VCaP (cell line): ENCODE measurements around the gene TBX4.

Source experiments
- H3K27ac ChIP-seq: fragments of 450-650 bp; 2 replicates; pipeline ENCODE4 v1.5.1; 2017
- TF ChIP-seq, protein P1 (sequence below): fragments of 450-650 bp; conservative IDR thresholded peaks from 2 replicates; pipeline ENCODE4 v1.5.1; 2017; ENCODE audit warnings: mild to moderate bottlenecking, moderate library complexity

The TBX4 gene

DNA sequence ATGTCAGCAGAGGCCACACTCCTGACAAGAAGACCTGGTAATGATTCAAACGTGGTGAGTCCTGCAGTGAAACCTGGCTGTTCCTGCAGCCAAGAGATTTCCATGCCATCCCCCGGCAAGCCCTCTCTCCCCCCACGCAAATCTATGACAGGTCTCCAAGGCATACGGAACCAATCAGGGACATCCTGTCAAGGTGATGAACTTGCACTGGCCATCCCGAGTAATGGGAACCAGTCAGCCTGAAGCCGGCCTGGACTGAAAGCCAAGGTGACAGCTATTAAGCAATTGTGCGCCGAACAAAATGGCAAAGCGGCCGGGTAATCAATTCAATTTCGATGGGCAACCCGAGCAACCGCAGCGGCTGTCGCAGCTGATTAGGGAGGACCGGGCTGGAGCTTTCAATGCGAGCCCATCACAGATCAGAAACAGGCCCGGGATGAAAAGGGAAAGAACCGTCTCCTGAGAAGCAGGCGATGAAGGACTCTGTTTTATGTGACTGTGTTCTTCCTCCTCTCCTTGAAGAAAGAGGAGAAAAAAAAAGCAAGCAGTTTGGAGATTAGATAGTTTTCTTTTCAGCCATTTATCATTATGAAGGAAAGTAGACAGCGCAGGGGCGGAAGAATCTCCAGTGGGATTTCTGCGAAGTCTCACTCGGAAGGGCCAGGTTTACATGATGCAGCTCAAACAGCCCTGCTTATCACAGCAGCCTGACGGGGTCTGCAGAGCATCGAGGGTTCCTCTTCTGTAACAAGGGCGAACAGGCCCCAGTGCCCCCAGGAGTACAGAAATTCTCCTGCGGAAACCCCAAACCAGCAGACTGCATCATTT, 35.2 kb downstream of the TBX4 start:
- TF ChIP-seq, protein P1, sequence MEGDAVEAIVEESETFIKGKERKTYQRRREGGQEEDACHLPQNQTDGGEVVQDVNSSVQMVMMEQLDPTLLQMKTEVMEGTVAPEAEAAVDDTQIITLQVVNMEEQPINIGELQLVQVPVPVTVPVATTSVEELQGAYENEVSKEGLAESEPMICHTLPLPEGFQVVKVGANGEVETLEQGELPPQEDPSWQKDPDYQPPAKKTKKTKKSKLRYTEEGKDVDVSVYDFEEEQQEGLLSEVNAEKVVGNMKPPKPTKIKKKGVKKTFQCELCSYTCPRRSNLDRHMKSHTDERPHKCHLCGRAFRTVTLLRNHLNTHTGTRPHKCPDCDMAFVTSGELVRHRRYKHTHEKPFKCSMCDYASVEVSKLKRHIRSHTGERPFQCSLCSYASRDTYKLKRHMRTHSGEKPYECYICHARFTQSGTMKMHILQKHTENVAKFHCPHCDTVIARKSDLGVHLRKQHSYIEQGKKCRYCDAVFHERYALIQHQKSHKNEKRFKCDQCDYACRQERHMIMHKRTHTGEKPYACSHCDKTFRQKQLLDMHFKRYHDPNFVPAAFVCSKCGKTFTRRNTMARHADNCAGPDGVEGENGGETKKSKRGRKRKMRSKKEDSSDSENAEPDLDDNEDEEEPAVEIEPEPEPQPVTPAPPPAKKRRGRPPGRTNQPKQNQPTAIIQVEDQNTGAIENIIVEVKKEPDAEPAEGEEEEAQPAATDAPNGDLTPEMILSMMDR: no peak
- no peak overlapping the region for H3K27ac ChIP-seq

- H3K27ac ChIP-seq: no peak overlapping the region
- TF ChIP-seq, protein P1: no peak
These were observed 35.9 kb downstream of the TBX4 start for GRCh38 chr17:61487989-61488595.

DNA sequence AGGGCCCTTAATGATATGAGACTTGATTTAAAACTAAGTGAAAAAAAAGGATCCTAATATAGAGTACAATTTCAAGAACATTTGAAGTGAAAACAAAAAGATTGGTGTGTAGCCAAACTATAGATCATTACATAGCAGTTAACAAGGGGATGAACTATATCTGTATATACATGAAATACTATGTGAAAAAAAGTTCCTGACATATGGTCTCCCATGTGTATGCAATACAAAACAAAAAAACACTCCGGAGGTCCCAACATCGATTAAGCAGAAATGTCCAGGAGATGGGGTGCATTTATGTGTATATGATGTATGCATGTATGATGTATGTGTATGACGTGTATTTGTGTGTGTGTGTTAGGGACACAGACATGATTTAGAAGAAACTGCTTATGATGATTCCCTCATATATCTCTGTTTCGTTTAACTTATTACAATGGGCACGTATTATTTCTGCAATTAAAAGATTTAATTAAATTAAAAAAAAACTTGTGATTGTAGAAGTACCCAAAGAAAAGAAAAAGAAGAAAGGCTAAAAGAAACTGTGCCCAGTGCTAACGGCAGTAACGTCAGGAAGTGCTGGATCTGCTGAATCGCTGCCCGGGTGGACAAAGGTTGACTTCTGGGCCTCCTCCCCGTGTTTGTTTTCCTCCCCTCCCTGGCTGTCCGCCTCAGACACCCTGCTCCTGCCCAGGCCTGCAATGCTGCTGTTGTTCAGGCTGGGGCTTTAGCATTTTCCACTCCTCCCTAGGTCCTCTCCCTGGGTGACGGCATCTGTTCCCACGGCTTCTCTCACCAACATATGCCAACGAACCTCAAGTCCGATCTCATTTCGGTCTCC, 36.9 kb downstream of the TBX4 start:
- TF ChIP-seq, protein P1: no peak
- no peak overlapping the region for H3K27ac ChIP-seq

GRCh38 chr17:61489719-61490490, 37.7 kb downstream of the TBX4 start:
- no peak overlapping the region for H3K27ac ChIP-seq
- TF ChIP-seq, protein P1: no peak

- TF ChIP-seq, protein P1: no peak
- no peak overlapping the region for H3K27ac ChIP-seq
These were observed 38.3 kb downstream of the TBX4 start for GRCh38 chr17:61490540-61490975.

DNA sequence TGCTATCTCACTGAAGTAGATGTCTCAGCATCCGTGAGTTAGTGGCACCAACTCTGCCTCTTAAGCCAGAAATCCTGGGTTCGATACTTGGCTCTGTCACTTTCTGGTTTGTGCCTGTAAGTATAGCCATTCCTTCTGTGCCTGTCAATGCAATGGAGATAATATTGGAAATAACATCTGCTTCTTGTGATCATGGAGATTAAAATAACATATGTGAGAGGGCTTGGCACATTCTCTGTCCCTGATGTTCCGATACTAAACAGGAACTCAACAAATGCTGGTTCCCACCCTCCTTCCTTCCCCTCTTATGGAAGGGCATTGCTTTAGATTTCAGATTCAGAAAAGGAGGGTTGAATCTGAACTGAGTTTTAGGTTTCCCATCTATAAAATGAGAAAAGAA, 39.8 kb downstream of the TBX4 start:
- TF ChIP-seq, protein P1: no peak

More for the DNA sequence above, 39.8 kb downstream of the TBX4 start:
- no peak overlapping the region for H3K27ac ChIP-seq
